Endothelial cell of umbilical vein (primary cell): ENCODE results near the gene ABAT. TPM values are rescaled to one million over a fixed set of nuclear protein-coding genes. Genes with fewer than 3 reads are reported as not detected.

Source experiments
- BruUV-seq: library from RNA; stranded (reverse); fragments of 400-500 nt; replicated peaks from 2 replicates; lab custom pipeline; 2021; lab: Mats Ljungman, UMichigan
- CTCF ChIA-PET: fragments of 300-600, 350-600 bp; sonication (Branson Sonifier 250); formaldehyde crosslinking; loops from one replicate; lab custom pipeline; 2021; ENCODE audit warnings: antibody characterized with exemption, inconsistent platforms; lab: Charles Lee
- POLR2A ChIA-PET: fragments of 300-600, 350-600 bp; sonication (Branson Sonifier 250); formaldehyde crosslinking; loops from one replicate; lab custom pipeline; 2021; ENCODE audit warnings: antibody characterized with exemption, inconsistent platforms; lab: Charles Lee
- DNase-seq: peaks from one replicate; pipeline ENCODE4 v3.0.0-alpha.2; 2011; ENCODE audit warnings: low read depth, low spot score
- FAIRE-seq: peaks from 2 replicates; lab custom pipeline; 2011; peaks lifted over from hg19 to GRCh38; lab: Jason Lieb, UNC
- H2AFZ ChIP-seq: 2 replicates; pipeline ENCODE4 v1.6.0; 2012; ENCODE audit warnings: low read depth, low read length, control low read depth, inconsistent platforms
- H3K27ac ChIP-seq: 2 replicates; pipeline ENCODE4 v1.5.1; 2011; ENCODE audit warnings: low read depth, mild to moderate bottlenecking, control low read depth, low read length, moderate library complexity; ENCODE audit not compliant: insufficient read depth
- H3K27me3 ChIP-seq, 2 experiments: 2 replicates each; pipeline versions ENCODE4 v1.6.0 to v1.6.1; 2011; ENCODE audit warnings: low read length in 2 of 2, mixed read lengths in 1 of 2; ENCODE audit not compliant: control insufficient read depth in 2 of 2, insufficient read depth in 2 of 2
- H3K36me3 ChIP-seq, 2 experiments: 2 replicates in 1 of 2; 3 replicates in 1 of 2; pipeline ENCODE4 v1.5.1; 2011; ENCODE audit warnings: low read length in 2 of 2, mild to moderate bottlenecking in 1 of 2, moderate library complexity in 1 of 2; ENCODE audit not compliant: control insufficient read depth in 2 of 2, insufficient read depth in 2 of 2; ENCODE audit errors: extremely low read depth in 1 of 2
- H3K4me1 ChIP-seq: 3 replicates; pipeline ENCODE4 v1.5.1; 2011; ENCODE audit warnings: mild to moderate bottlenecking, low read length; ENCODE audit not compliant: control insufficient read depth, insufficient read depth; ENCODE audit errors: extremely low read depth
- H3K4me2 ChIP-seq: 2 replicates; pipeline ENCODE4 v1.6.1; 2011; ENCODE audit warnings: low read length, control low read depth, mixed read lengths; ENCODE audit not compliant: insufficient read depth
- H3K4me3 ChIP-seq, 3 experiments: fragments of 200-600 bp in 1 of 3; sonication (generic), shearing (Covaris generic) in 1 of 3; replicated peaks in 1 of 3; 2 replicates each; pipeline ENCODE4 v1.5.1; 2011 to 2016; ENCODE audit warnings: control low read depth in 3 of 3, low read length in 3 of 3, mild to moderate bottlenecking in 2 of 3, inconsistent platforms in 1 of 3, low read depth in 1 of 3, moderate library complexity in 1 of 3; ENCODE audit not compliant: insufficient read depth in 1 of 3
- H3K79me2 ChIP-seq: 2 replicates; pipeline ENCODE4 v1.6.0; 2012; ENCODE audit warnings: low read length, inconsistent platforms; ENCODE audit not compliant: control insufficient read depth, insufficient read depth
- H3K9ac ChIP-seq: replicated peaks from 2 replicates; pipeline ENCODE3; 2011; ENCODE audit warnings: low read length, control low read depth; ENCODE audit not compliant: insufficient read depth; ENCODE audit errors: extremely low read depth
- H3K9me1 ChIP-seq: replicated peaks from 3 replicates; pipeline ENCODE4 v1.6.0; 2011; ENCODE audit warnings: mild to moderate bottlenecking, low read length; ENCODE audit not compliant: control insufficient read depth, insufficient read depth; ENCODE audit errors: extremely low read depth
- H3K9me3 ChIP-seq: replicated peaks from 2 replicates; pipeline ENCODE4 v1.5.1; 2012; ENCODE audit warnings: low read length, inconsistent platforms; ENCODE audit not compliant: control insufficient read depth, insufficient read depth
- H4K20me1 ChIP-seq: replicated peaks from 2 replicates; pipeline ENCODE3; 2011; ENCODE audit warnings: mild to moderate bottlenecking, low read length; ENCODE audit not compliant: control insufficient read depth, insufficient read depth; ENCODE audit errors: extremely low read depth
- EZH2 ChIP-seq: IDR thresholded peaks from 2 replicates; pipeline ENCODE4 v1.6.1; 2012; ENCODE audit warnings: borderline replicate concordance, low read depth, mild to moderate bottlenecking, moderate library complexity, low read length, inconsistent platforms; ENCODE audit not compliant: severe bottlenecking
- FOS ChIP-seq: IDR thresholded peaks from 2 replicates; pipeline ENCODE4 v1.6.1; 2011; ENCODE audit warnings: mild to moderate bottlenecking, low read length, moderate library complexity, borderline replicate concordance; ENCODE audit not compliant: insufficient read depth
- GATA2 ChIP-seq: IDR thresholded peaks from 2 replicates; pipeline ENCODE4 v1.7.0; 2011; ENCODE audit warnings: low read depth, mild to moderate bottlenecking, moderate library complexity, mixed read lengths, low read length; ENCODE audit not compliant: insufficient read length, insufficient read depth
- JUN ChIP-seq: IDR thresholded peaks from 2 replicates; pipeline ENCODE4 v1.6.1; 2011; ENCODE audit warnings: borderline replicate concordance, low read depth; ENCODE audit not compliant: insufficient read length, insufficient read depth
- MYC ChIP-seq: IDR thresholded peaks from one replicate; pipeline ENCODE4 v1.6.1; 2011; ENCODE audit warnings: mild to moderate bottlenecking, low read depth, low read length
- POLR2A ChIP-seq: IDR thresholded peaks from 2 replicates; pipeline ENCODE4 v1.6.1; 2012; ENCODE audit warnings: low read depth, mild to moderate bottlenecking, control low read depth, low read length
- POLR2AphosphoS5 ChIP-seq: IDR thresholded peaks from 2 replicates; pipeline ENCODE4 v1.6.1; 2012; ENCODE audit warnings: low read depth, mild to moderate bottlenecking, control low read depth, low read length, moderate library complexity; ENCODE audit not compliant: insufficient read depth
- dilution Hi-C: fragments of 300-500 bp; cut with MboI; formaldehyde crosslinking; loops from one replicate; pipeline ENCODE4 v1.15.0; 2019; ENCODE audit warnings: low sequenced_read_pairs; ENCODE audit not compliant: extremely low pct_ligation_motif_present
- intact Hi-C: fragments of 100-400 bp; cut with micrococcal nuclease; formaldehyde crosslinking; loops from one replicate; pipeline ENCODE4 v1.10.0; 2022
- polyA plus RNA-seq, 4 experiments: library from polyadenylated mRNA; depleted of rRNA in 3 of 4; stranded (reverse) in 3 of 4; unstranded in 1 of 4; fragments of >200 nt; gene quantifications; 2 replicates each; pipeline versions ENCODE4 v1.2.1 to v1.2.3, GENCODE V29; 2011 to 2012; ENCODE audit warnings: missing spikeins in 1 of 4
- total RNA-seq: library from RNA; stranded (reverse); gene quantifications from 2 replicates; pipeline ENCODE4 v1.2.3, GENCODE V29; 2021
- TF ChIP-seq, protein P1 (sequence below): IDR thresholded peaks from 2 replicates; pipeline ENCODE4 v1.6.1; 2011; ENCODE audit not compliant: insufficient read depth, insufficient read length
- TF ChIP-seq, protein P2 (sequence below), 2 donors: IDR thresholded peaks; 1 replicate in 1 of 2; 2 replicates in 1 of 2; pipeline ENCODE4 v1.5.1; 2011; ENCODE audit warnings: low read length in 2 of 2, mild to moderate bottlenecking in 2 of 2, moderate library complexity in 2 of 2, control low read depth in 1 of 2, inconsistent platforms in 1 of 2, low read depth in 1 of 2; ENCODE audit not compliant: insufficient read depth in 1 of 2; ENCODE audit errors: extremely low read depth in 1 of 2

The ABAT gene
- total and polyA plus RNA-seq, 2 donors (not counting 3 experiments of a cell fraction or from before 2014, with no cell fraction given), result 1.3 to 1.4 TPM

DNA sequence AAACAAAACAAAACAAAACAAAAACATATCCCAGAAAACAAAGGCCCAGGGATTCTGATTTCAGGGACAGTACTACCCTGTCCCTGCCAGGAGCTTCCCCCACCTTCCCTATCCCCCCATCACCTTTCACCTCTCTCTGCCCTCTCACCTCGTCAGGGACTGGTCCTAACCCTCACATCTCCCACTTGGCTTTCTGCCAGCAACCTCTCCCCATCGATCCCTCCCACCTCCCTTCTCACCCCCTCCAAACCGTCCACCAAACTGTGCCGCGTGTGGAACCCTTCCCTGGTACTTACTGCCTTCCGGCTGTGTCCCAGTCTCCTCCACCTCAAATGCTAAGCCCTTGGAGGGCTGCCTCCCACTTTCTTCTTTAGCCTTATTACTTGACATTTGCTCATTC is 86.7 kb downstream of the ABAT start:
- dilution Hi-C loops, result no loop called here
- no peak for FAIRE-seq
- intact Hi-C loops, result no loop called here
- Histone ChIP-seq H3K4me3 (no peak overlapping the region), H3K9me1 (no peaks in the 10 kb centered on the region), H3K79me2 (no peaks in the 10 kb centered on the region), H3K27me3 (no peaks in the 10 kb centered on the region), H2AFZ (no peak overlapping the region), H3K9me3 (no peaks in the 10 kb centered on the region), H3K27ac (no peak overlapping the region), H3K36me3 (no peaks in the 10 kb centered on the region), H3K9ac (no peak overlapping the region), H3K4me2 (no peak overlapping the region), H4K20me1 (no peaks in the 10 kb centered on the region), H3K4me1 (no peaks in the 10 kb centered on the region)
- CTCF ChIA-PET, result no interaction called here
- POLR2A ChIA-PET, result no interaction called here
- no peak for DNase-seq
- no TSS peak for BruUV-seq
- TF ChIP-seq, protein P1, sequence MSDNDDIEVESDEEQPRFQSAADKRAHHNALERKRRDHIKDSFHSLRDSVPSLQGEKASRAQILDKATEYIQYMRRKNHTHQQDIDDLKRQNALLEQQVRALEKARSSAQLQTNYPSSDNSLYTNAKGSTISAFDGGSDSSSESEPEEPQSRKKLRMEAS, result no peak
- no peak for TF ChIP-seq POLR2A
- TF ChIP-seq FOS, result no peak
- TF ChIP-seq GATA2, result no peak
- no peak for TF ChIP-seq MYC
- TF ChIP-seq EZH2, result no peak
- TF ChIP-seq POLR2AphosphoS5, result no peak
- TF ChIP-seq, protein P2, sequence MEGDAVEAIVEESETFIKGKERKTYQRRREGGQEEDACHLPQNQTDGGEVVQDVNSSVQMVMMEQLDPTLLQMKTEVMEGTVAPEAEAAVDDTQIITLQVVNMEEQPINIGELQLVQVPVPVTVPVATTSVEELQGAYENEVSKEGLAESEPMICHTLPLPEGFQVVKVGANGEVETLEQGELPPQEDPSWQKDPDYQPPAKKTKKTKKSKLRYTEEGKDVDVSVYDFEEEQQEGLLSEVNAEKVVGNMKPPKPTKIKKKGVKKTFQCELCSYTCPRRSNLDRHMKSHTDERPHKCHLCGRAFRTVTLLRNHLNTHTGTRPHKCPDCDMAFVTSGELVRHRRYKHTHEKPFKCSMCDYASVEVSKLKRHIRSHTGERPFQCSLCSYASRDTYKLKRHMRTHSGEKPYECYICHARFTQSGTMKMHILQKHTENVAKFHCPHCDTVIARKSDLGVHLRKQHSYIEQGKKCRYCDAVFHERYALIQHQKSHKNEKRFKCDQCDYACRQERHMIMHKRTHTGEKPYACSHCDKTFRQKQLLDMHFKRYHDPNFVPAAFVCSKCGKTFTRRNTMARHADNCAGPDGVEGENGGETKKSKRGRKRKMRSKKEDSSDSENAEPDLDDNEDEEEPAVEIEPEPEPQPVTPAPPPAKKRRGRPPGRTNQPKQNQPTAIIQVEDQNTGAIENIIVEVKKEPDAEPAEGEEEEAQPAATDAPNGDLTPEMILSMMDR (IDR thresholded peaks at IDR 0.05; ENCODE audit: extremely low read depth in 1 of 2, insufficient read depth in 1 of 2, low read depth in 1 of 2, low read length in 2 of 2), result no peak
- no peak for TF ChIP-seq JUN
